BJ (cell line): Measurements from ENCODE around the gene PCDH17. TPM values are rescaled to one million over a fixed set of nuclear protein-coding genes. Genes with fewer than 3 reads are reported as not detected.

Experiments used
- CTCF ChIA-PET: fragments of 350-600 bp; formaldehyde crosslinking; extraction: SDS; loops from one replicate; lab custom pipeline; 2021; ENCODE audit warnings: antibody characterized with exemption, inconsistent platforms; lab: Yijun Ruan, JAX
- POLR2A ChIA-PET: fragments of 300-600 bp; sonication (Branson Sonifier 250); formaldehyde crosslinking; extraction: SDS; loops from one replicate; lab custom pipeline; 2021; ENCODE audit warnings: antibody characterized with exemption; lab: Charles Lee
- DNase-seq: peaks from one replicate; pipeline ENCODE4 v3.0.0-alpha.2; 2011; ENCODE audit warnings: low read depth
- H3K27me3 ChIP-seq: 2 replicates; pipeline ENCODE4 v1.6.0; 2011; ENCODE audit warnings: low read length; ENCODE audit not compliant: control insufficient read depth, insufficient read depth
- H3K36me3 ChIP-seq: 2 replicates; pipeline ENCODE4 v1.5.1; 2011; ENCODE audit warnings: low read length; ENCODE audit not compliant: control insufficient read depth, insufficient read depth
- H3K4me3 ChIP-seq: 2 replicates; pipeline ENCODE4 v1.5.1; 2011; ENCODE audit warnings: low read depth, mild to moderate bottlenecking, control low read depth, low read length
- CTCF ChIP-seq: IDR thresholded peaks from 2 replicates; pipeline ENCODE4 v1.5.1; 2011; ENCODE audit warnings: low read depth, mild to moderate bottlenecking, control low read depth, inconsistent platforms, low read length, moderate library complexity; ENCODE audit not compliant: insufficient read depth
- polyA plus RNA-seq: library from polyadenylated mRNA; depleted of rRNA; stranded (reverse); fragments of >200 nt; gene quantifications from 2 replicates; pipeline ENCODE4 v1.2.3, GENCODE V29; 2011

The PCDH17 gene
- polyA plus RNA-seq, 1 experiment = 0.01 TPM

- TF ChIP-seq CTCF = no peak
- Histone ChIP-seq H3K4me3 (no peak overlapping the region), H3K36me3 (no peaks in the 10 kb centered on the region), H3K27me3 (no peaks in the 10 kb centered on the region)
- POLR2A ChIA-PET = no interaction called here
- no peak for DNase-seq
- CTCF ChIA-PET = no interaction called here
Observed at GRCh38 chr13:57601536-57601935, 30.0 kb upstream of the PCDH17 start.

GRCh38 chr13:57604442-57604841 is 27.1 kb upstream of the PCDH17 start:
- POLR2A ChIA-PET = no interaction called here
- H3K4me3 ChIP-seq = no peak overlapping the region
- H3K27me3 ChIP-seq = no peaks in the 10 kb centered on the region
- DNase-seq = no peak
- no peak for TF ChIP-seq CTCF
- H3K36me3 ChIP-seq = no peaks in the 10 kb centered on the region
- CTCF ChIA-PET = no interaction called here

GRCh38 chr13:57611969-57612368 is 19.6 kb upstream of the PCDH17 start:
- no peak overlapping the region for H3K4me3 ChIP-seq
- H3K36me3 ChIP-seq = no peaks in the 10 kb centered on the region
- ChIA-PET CTCF (interaction anchor here (0.6 to 3.1 kb wide), 2 partner anchors 13 to 89 kb away, joined by 3 to 17 read pairs; no protein-coding TSS in a partner anchor), POLR2A (no interaction called here)
- no peak for DNase-seq
- TF ChIP-seq CTCF = no peak
- H3K27me3 ChIP-seq = no peaks in the 10 kb centered on the region

GRCh38 chr13:57612568-57612967 is 19.0 kb upstream of the PCDH17 start:
- Histone ChIP-seq H3K36me3 (no peaks in the 10 kb centered on the region), H3K4me3 (no peak overlapping the region), H3K27me3 (no peaks in the 10 kb centered on the region)
- CTCF ChIA-PET = no interaction called here
- TF ChIP-seq CTCF = no peak
- no peak for DNase-seq
- POLR2A ChIA-PET = no interaction called here

- ChIA-PET CTCF (interaction anchor here (0.6 to 3.1 kb wide), 13 partner anchors 9 to 372 kb away, joined by 3 to 17 read pairs (median 4); no protein-coding TSS in a partner anchor), POLR2A (interaction anchor here (0.7 kb wide), 1 partner anchor 87 kb away, joined by 3 read pairs; no protein-coding TSS in a partner anchor)
- Histone ChIP-seq H3K27me3 (peaks cover 5% of the 10 kb centered on the region), H3K36me3 (no peaks in the 10 kb centered on the region), H3K4me3 (no peak overlapping the region)
- no peak for DNase-seq
- TF ChIP-seq CTCF = peak; percentile 77
Observed at GRCh38 chr13:57624565-57625435, 6.7 kb upstream of the PCDH17 start.
